Naive B cell (primary cell): Measurements from ENCODE around the gene PSMB1. TPM values are rescaled to one million over a fixed set of nuclear protein-coding genes. Genes with fewer than 3 reads are reported as not detected.

Experiments
- polyA plus RNA-seq, 6 donors: library from polyadenylated mRNA; unstranded; fragments of 300-500 nt; fragmentation: Illumina TruSeq; gene quantifications; one replicate each; pipeline ENCODE4 v1.2.3, GENCODE V29; 2021; ENCODE audit warnings: low read depth in 6 of 6

Gene PSMB1
- polyA plus RNA-seq, 6 donors from 2014 or later: 389 to 612 (median 483) TPM

Other genes with a start within 250 kb of the PSMB1 start
- gene FAM120B, start 246.5 kb downstream of the PSMB1 start, polyA plus RNA-seq: 10 to 100 TPM in 5 of 6 donors, 1 to 10 TPM in 1; 8.3 to 35.2 (median 27.5) TPM
- gene TBP, start 1.1 kb upstream of the PSMB1 start, polyA plus RNA-seq: 10 to 100 TPM; 16.3 to 24.0 (median 19.3) TPM
- 100 to 1,000 TPM; 108 to 122 (median 114) TPM for gene PDCD2, start 31.3 kb upstream of the PSMB1 start, polyA plus RNA-seq